LNCAP (cell line): ENCODE measurements around the gene A2ML1.

Source experiments
- TF ChIP-seq, protein P1 (sequence below): fragments of 450-650 bp; IDR thresholded peaks from 2 replicates; pipeline ENCODE4 v1.5.1; 2017; ENCODE audit warnings: mild to moderate bottlenecking

A2ML1 gene

DNA sequence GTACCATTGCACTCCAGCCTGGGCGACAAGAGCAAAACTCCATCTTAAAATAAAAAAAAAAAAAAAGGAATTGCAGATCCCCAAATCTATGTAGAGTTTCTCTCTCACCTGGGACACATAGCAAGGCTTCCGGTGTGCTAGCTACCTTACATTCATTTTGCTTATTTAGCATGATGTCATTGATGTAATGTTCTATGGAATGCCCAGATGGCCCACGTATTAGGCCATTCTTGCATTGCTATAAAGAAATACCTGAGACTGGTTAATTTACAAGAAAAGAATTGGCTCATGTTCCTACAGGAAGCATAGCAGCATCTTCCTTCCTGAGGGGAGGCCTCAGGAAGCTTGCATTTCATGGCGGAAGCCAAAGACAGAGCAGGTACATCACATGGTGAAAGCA lies 36.9 kb upstream of the A2ML1 start:
- TF ChIP-seq, protein P1, sequence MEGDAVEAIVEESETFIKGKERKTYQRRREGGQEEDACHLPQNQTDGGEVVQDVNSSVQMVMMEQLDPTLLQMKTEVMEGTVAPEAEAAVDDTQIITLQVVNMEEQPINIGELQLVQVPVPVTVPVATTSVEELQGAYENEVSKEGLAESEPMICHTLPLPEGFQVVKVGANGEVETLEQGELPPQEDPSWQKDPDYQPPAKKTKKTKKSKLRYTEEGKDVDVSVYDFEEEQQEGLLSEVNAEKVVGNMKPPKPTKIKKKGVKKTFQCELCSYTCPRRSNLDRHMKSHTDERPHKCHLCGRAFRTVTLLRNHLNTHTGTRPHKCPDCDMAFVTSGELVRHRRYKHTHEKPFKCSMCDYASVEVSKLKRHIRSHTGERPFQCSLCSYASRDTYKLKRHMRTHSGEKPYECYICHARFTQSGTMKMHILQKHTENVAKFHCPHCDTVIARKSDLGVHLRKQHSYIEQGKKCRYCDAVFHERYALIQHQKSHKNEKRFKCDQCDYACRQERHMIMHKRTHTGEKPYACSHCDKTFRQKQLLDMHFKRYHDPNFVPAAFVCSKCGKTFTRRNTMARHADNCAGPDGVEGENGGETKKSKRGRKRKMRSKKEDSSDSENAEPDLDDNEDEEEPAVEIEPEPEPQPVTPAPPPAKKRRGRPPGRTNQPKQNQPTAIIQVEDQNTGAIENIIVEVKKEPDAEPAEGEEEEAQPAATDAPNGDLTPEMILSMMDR = no peak

GRCh38 chr12:8796831-8797626 lies 25.4 kb upstream of the A2ML1 start:
- TF ChIP-seq, protein P1 = no peak

- TF ChIP-seq, protein P1 = no peak
Measured at GRCh38 chr12:8813572-8814357, 8.7 kb upstream of the A2ML1 start.

DNA sequence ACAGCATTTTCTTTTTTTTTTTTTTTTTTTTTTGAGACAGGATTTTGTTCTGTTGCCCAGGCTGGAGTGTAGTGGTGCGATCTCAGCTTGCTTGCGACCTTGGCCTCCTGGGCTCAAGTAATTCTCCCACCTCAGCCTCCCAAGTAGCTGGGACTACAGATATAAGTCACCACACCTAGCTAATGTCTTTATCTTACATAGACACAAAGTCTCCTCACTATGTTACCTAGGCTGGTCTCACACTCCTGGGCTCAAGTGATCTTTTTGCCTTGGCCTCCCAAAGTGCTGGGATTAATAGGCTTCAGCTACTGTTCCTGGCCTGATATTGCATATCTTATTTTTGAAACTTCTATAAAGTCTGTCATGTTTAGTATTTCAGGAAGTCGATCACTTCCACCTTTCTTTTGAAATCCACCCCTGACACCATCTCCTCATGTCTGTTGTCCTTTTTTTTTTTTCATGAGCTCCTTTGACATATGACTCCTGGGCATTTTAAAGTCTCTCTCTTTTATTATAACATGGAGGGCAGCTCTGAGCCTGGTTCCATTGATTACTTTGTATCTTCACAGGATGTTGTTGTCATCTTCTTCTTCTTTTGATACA lies 5.9 kb upstream of the A2ML1 start:
- TF ChIP-seq, protein P1 = no peak

GRCh38 chr12:8817856-8818255 lies 4.6 kb upstream of the A2ML1 start:
- TF ChIP-seq, protein P1 = no peak

- TF ChIP-seq, protein P1 = no peak
Measured at GRCh38 chr12:8818526-8818925, 3.9 kb upstream of the A2ML1 start.

- TF ChIP-seq, protein P1 = no peak
Measured at GRCh38 chr12:8819666-8819980, 2.8 kb upstream of the A2ML1 start.
